ENCODE data around the gene PRICKLE2. TPM values are rescaled to one million over a fixed set of nuclear protein-coding genes. Genes with fewer than 3 reads are reported as not detected.
A peak's percentile ranks its signal among the peaks of the same experiment; 100 is the strongest.

PRICKLE2 gene
- total and polyA plus RNA-seq, 2 donors (not counting 1 experiment from before 2014, with no cell fraction given) = 14.1 to 29.4 TPM

GRCh38 chr3:64203969-64204908 is 21.0 kb downstream of the PRICKLE2 start:
- Histone ChIP-seq H3K4me1 (ENCODE audit: control insufficient read depth, extremely low read depth, insufficient read depth, low read length) (peaks cover 2% of the 10 kb centered on the region), H3K27me3 (ENCODE audit: control insufficient read depth, insufficient read depth, low read length) (no peaks in the 10 kb centered on the region), H3K27ac (ENCODE audit: insufficient read depth, low read length) (no peak overlapping the region), H3K4me2 (ENCODE audit: extremely low read depth, insufficient read depth, low read length) (no peak overlapping the region), H2AFZ (ENCODE audit: low read length) (no peak overlapping the region), H3K9ac (ENCODE audit: insufficient read depth, low read length) (no peak overlapping the region), H3K4me3 (replicated peaks in 1 of 4; ENCODE audit: control extremely low read depth in 1 of 4, insufficient read depth in 1 of 4, low read depth in 3 of 4, low read length in 4 of 4) (no peak overlapping the region), H3K36me3 (ENCODE audit: control insufficient read depth, insufficient read depth, low read length) (no peaks in the 10 kb centered on the region), H3K79me2 (ENCODE audit: control insufficient read depth, insufficient read depth, low read length) (peaks cover 20% of the 10 kb centered on the region), H4K20me1 (ENCODE audit: control insufficient read depth, extremely low read depth, insufficient read depth, low read length) (no peaks in the 10 kb centered on the region), H3K9me3 (ENCODE audit: control insufficient read depth, insufficient read depth, low read depth, low read length) (no peaks in the 10 kb centered on the region)
- no peak for DNase-seq (ENCODE audit: low read depth in 2 of 2)
- no peak for TF ChIP-seq EZH2 (IDR thresholded peaks at IDR 0.05; ENCODE audit: low read length, missing control alignments)
- TF ChIP-seq CTCF (conservative IDR thresholded peaks at IDR 0.05 in 1 of 2, IDR thresholded peaks at IDR 0.05 in 1 of 2; ENCODE audit: low read depth in 1 of 2, low read length in 2 of 2) = no peak

GRCh38 chr3:64203216-64203615 is 22.1 kb downstream of the PRICKLE2 start:
- no peaks in the 10 kb centered on the region for H3K36me3 ChIP-seq (ENCODE audit: control insufficient read depth, insufficient read depth, low read length)
- no peak overlapping the region for H3K4me3 ChIP-seq (replicated peaks in 1 of 4; ENCODE audit: control extremely low read depth in 1 of 4, insufficient read depth in 1 of 4, low read depth in 3 of 4, low read length in 4 of 4)
- H3K9me3 ChIP-seq (ENCODE audit: control insufficient read depth, insufficient read depth, low read depth, low read length) = no peaks in the 10 kb centered on the region
- no peaks in the 10 kb centered on the region for H4K20me1 ChIP-seq (ENCODE audit: control insufficient read depth, extremely low read depth, insufficient read depth, low read length)
- no peaks in the 10 kb centered on the region for H3K27me3 ChIP-seq (ENCODE audit: control insufficient read depth, insufficient read depth, low read length)
- DNase-seq (ENCODE audit: low read depth in 2 of 2) = peak in 1 of 2 donors; percentile 46
- no peak overlapping the region for H3K27ac ChIP-seq (ENCODE audit: insufficient read depth, low read length)
- H3K79me2 ChIP-seq (ENCODE audit: control insufficient read depth, insufficient read depth, low read length) = peaks cover 18% of the 10 kb centered on the region
- no peak overlapping the region for H2AFZ ChIP-seq (ENCODE audit: low read length)
- H3K4me2 ChIP-seq (ENCODE audit: extremely low read depth, insufficient read depth, low read length) = no peak overlapping the region
- no peak overlapping the region for H3K9ac ChIP-seq (ENCODE audit: insufficient read depth, low read length)
- TF ChIP-seq CTCF (conservative IDR thresholded peaks at IDR 0.05 in 1 of 2, IDR thresholded peaks at IDR 0.05 in 1 of 2; ENCODE audit: low read depth in 1 of 2, low read length in 2 of 2) (no peak), EZH2 (IDR thresholded peaks at IDR 0.05; ENCODE audit: low read length, missing control alignments) (no peak)
- H3K4me1 ChIP-seq (ENCODE audit: control insufficient read depth, extremely low read depth, insufficient read depth, low read length) = peaks cover 2% of the 10 kb centered on the region

GRCh38 chr3:64199932-64200331 is 25.3 kb downstream of the PRICKLE2 start:
- no peaks in the 10 kb centered on the region for H3K9me3 ChIP-seq (ENCODE audit: control insufficient read depth, insufficient read depth, low read depth, low read length)
- no peak for DNase-seq (ENCODE audit: low read depth in 2 of 2)
- H3K36me3 ChIP-seq (ENCODE audit: control insufficient read depth, insufficient read depth, low read length) = no peaks in the 10 kb centered on the region
- no peak overlapping the region for H3K27ac ChIP-seq (ENCODE audit: insufficient read depth, low read length)
- no peak for TF ChIP-seq EZH2 (IDR thresholded peaks at IDR 0.05; ENCODE audit: low read length, missing control alignments)
- TF ChIP-seq CTCF (conservative IDR thresholded peaks at IDR 0.05 in 1 of 2, IDR thresholded peaks at IDR 0.05 in 1 of 2; ENCODE audit: low read depth in 1 of 2, low read length in 2 of 2) = no peak
- H2AFZ ChIP-seq (ENCODE audit: low read length) = no peak overlapping the region
- no peaks in the 10 kb centered on the region for H3K27me3 ChIP-seq (ENCODE audit: control insufficient read depth, insufficient read depth, low read length)
- peaks cover 9% of the 10 kb centered on the region for H3K79me2 ChIP-seq (ENCODE audit: control insufficient read depth, insufficient read depth, low read length)
- peaks cover 3% of the 10 kb centered on the region for H3K4me1 ChIP-seq (ENCODE audit: control insufficient read depth, extremely low read depth, insufficient read depth, low read length)
- no peak overlapping the region for H3K9ac ChIP-seq (ENCODE audit: insufficient read depth, low read length)
- no peaks in the 10 kb centered on the region for H4K20me1 ChIP-seq (ENCODE audit: control insufficient read depth, extremely low read depth, insufficient read depth, low read length)
- H3K4me3 ChIP-seq (replicated peaks in 1 of 4; ENCODE audit: control extremely low read depth in 1 of 4, insufficient read depth in 1 of 4, low read depth in 3 of 4, low read length in 4 of 4) = no peak overlapping the region
- H3K4me2 ChIP-seq (ENCODE audit: extremely low read depth, insufficient read depth, low read length) = no peak overlapping the region
